AG20443 (cell line): Measurements from ENCODE around the gene OGDH.
"Not testable (repeated sequence)": the region's sequence is repeated elsewhere in the genome, so short reads cannot be mapped to it uniquely, and the experiment has no call there.

ENCODE experiments used
- DNase-seq: peaks from one replicate; pipeline ENCODE4 v3.0.0; 2012; ENCODE audit warnings: low spot score, mixed read lengths

OGDH gene

GRCh38 chr7:44673324-44673723 lies 66.9 kb downstream of the OGDH start:
- DNase-seq = no peak

GRCh38 chr7:44673771-44674170 lies 67.3 kb downstream of the OGDH start:
- no peak for DNase-seq

- no peak for DNase-seq
Observed at GRCh38 chr7:44674381-44674780, 68.0 kb downstream of the OGDH start.

GRCh38 chr7:44676776-44677175 lies 70.3 kb downstream of the OGDH start:
- DNase-seq = no peak

GRCh38 chr7:44678101-44678470 lies 71.7 kb downstream of the OGDH start:
- DNase-seq = peak; percentile 57

GRCh38 chr7:44678471-44679179 lies 72.2 kb downstream of the OGDH start:
- DNase-seq = peak; percentile 82

- no peak for DNase-seq
Observed at GRCh38 chr7:44681645-44682044, 75.2 kb downstream of the OGDH start.

- DNase-seq = no peak
Observed at GRCh38 chr7:44685723-44686122, 79.3 kb downstream of the OGDH start.

GRCh38 chr7:44689427-44689826 lies 83.0 kb downstream of the OGDH start:
- DNase-seq = no peak

- DNase-seq = peak; percentile 93
Observed at GRCh38 chr7:44693641-44694313, 87.3 kb downstream of the OGDH start.

- DNase-seq = no peak
Observed at GRCh38 chr7:44694326-44694725, 87.9 kb downstream of the OGDH start.

GRCh38 chr7:44694766-44695165 lies 88.3 kb downstream of the OGDH start:
- no peak for DNase-seq

- DNase-seq = no peak
Observed at GRCh38 chr7:44695756-44696155, 89.3 kb downstream of the OGDH start.

GRCh38 chr7:44696728-44697127 lies 90.3 kb downstream of the OGDH start:
- no peak for DNase-seq

GRCh38 chr7:44697136-44698045 lies 91.0 kb downstream of the OGDH start:
- DNase-seq = no peak

GRCh38 chr7:44698046-44698580 lies 91.7 kb downstream of the OGDH start:
- no peak for DNase-seq

GRCh38 chr7:44699598-44699997 lies 93.2 kb downstream of the OGDH start:
- not testable (repeated sequence) for DNase-seq

- no peak for DNase-seq
Observed at GRCh38 chr7:44700322-44700721, 93.9 kb downstream of the OGDH start.

- DNase-seq = not testable (repeated sequence)
Observed at GRCh38 chr7:44703391-44703790, 97.0 kb downstream of the OGDH start.

- no peak for DNase-seq
Observed at GRCh38 chr7:44703921-44704320, 97.5 kb downstream of the OGDH start.

- DNase-seq = no peak
Observed at GRCh38 chr7:44705434-44705833, 99.0 kb downstream of the OGDH start.

- DNase-seq = no peak
Observed at GRCh38 chr7:44706788-44707557, 100.5 kb downstream of the OGDH start.
